Measurements from ENCODE around the gene FNIP2. TPM values are rescaled to one million over a fixed set of nuclear protein-coding genes. Genes with fewer than 3 reads are reported as not detected.
A peak's percentile ranks its signal among the peaks of the same experiment; 100 is the strongest.

The FNIP2 gene
- total RNA-seq, 1 experiment from 2014 or later = 35.3 TPM

GRCh38 chr4:158870282-158870625, 101.4 kb downstream of the FNIP2 start:
- Mint-ChIP-seq H3K27ac (ENCODE audit: unreplicated experiment) (no peak overlapping the region), H3K36me3 (ENCODE audit: insufficient read depth, unreplicated experiment) (peaks cover 19% of the 10 kb centered on the region), H3K4me1 (ENCODE audit: low read depth, unreplicated experiment) (peaks cover 10% of the 10 kb centered on the region), H3K9me3 (ENCODE audit: low read depth, unreplicated experiment) (no peaks in the 10 kb centered on the region), H3K4me3 (ENCODE audit: low read depth, unreplicated experiment) (no peak overlapping the region), H3K27me3 (ENCODE audit: unreplicated experiment) (no peaks in the 10 kb centered on the region)
- CTCF ChIA-PET = no interaction called here
- BruUV-seq (replicated peaks) = no TSS peak
- no peak for TF ChIP-seq CTCF (IDR thresholded peaks at IDR 0.05; ENCODE audit: unreplicated experiment)
- intact Hi-C loops (cut with micrococcal nuclease; ENCODE audit: unreplicated experiment) = loop anchor here (5.0 kb wide), 2 partner anchors 307 to 332 kb away; no protein-coding TSS in a partner anchor
- DNase-seq = no peak

GRCh38 chr4:158870626-158871334, 102.0 kb downstream of the FNIP2 start:
- CTCF ChIA-PET = no interaction called here
- Mint-ChIP-seq H3K36me3 (ENCODE audit: insufficient read depth, unreplicated experiment) (peaks cover 19% of the 10 kb centered on the region), H3K27ac (ENCODE audit: unreplicated experiment) (no peak overlapping the region), H3K4me1 (ENCODE audit: low read depth, unreplicated experiment) (peaks cover 10% of the 10 kb centered on the region), H3K4me3 (ENCODE audit: low read depth, unreplicated experiment) (no peak overlapping the region), H3K9me3 (ENCODE audit: low read depth, unreplicated experiment) (no peaks in the 10 kb centered on the region), H3K27me3 (ENCODE audit: unreplicated experiment) (no peaks in the 10 kb centered on the region)
- no peak for TF ChIP-seq CTCF (IDR thresholded peaks at IDR 0.05; ENCODE audit: unreplicated experiment)
- intact Hi-C loops (cut with micrococcal nuclease; ENCODE audit: unreplicated experiment) = loop anchor here (5.0 kb wide), 2 partner anchors 307 to 332 kb away; no protein-coding TSS in a partner anchor
- DNase-seq = no peak
- no TSS peak for BruUV-seq (replicated peaks)

GRCh38 chr4:158871335-158871724, 102.5 kb downstream of the FNIP2 start:
- H3K4me1 Mint-ChIP-seq (ENCODE audit: low read depth, unreplicated experiment) = peaks cover 10% of the 10 kb centered on the region
- DNase-seq = no peak
- CTCF ChIA-PET = no interaction called here
- intact Hi-C loops (cut with micrococcal nuclease; ENCODE audit: unreplicated experiment) = loop anchor here (5.0 kb wide), 2 partner anchors 306 to 331 kb away; no protein-coding TSS in a partner anchor
- peaks cover 19% of the 10 kb centered on the region for H3K36me3 Mint-ChIP-seq (ENCODE audit: insufficient read depth, unreplicated experiment)
- BruUV-seq (replicated peaks) = no TSS peak
- no peak overlapping the region for H3K4me3 Mint-ChIP-seq (ENCODE audit: low read depth, unreplicated experiment)
- TF ChIP-seq CTCF (IDR thresholded peaks at IDR 0.05; ENCODE audit: unreplicated experiment) = no peak
- no peaks in the 10 kb centered on the region for H3K27me3 Mint-ChIP-seq (ENCODE audit: unreplicated experiment)
- no peak overlapping the region for H3K27ac Mint-ChIP-seq (ENCODE audit: unreplicated experiment)
- H3K9me3 Mint-ChIP-seq (ENCODE audit: low read depth, unreplicated experiment) = no peaks in the 10 kb centered on the region

- Mint-ChIP-seq H3K4me3 (ENCODE audit: low read depth, unreplicated experiment) (no peak overlapping the region), H3K36me3 (ENCODE audit: insufficient read depth, unreplicated experiment) (peaks cover 15% of the 10 kb centered on the region), H3K27ac (ENCODE audit: unreplicated experiment) (no peak overlapping the region), H3K27me3 (ENCODE audit: unreplicated experiment) (no peaks in the 10 kb centered on the region), H3K9me3 (ENCODE audit: low read depth, unreplicated experiment) (no peaks in the 10 kb centered on the region), H3K4me1 (ENCODE audit: low read depth, unreplicated experiment) (peaks cover 10% of the 10 kb centered on the region)
- DNase-seq = peak; percentile 2
- BruUV-seq (replicated peaks) = no TSS peak
- CTCF ChIA-PET = no interaction called here
- intact Hi-C loops (cut with micrococcal nuclease; ENCODE audit: unreplicated experiment) = loop anchor here (5.0 kb wide), 2 partner anchors 303 to 328 kb away; no protein-coding TSS in a partner anchor
- no peak for TF ChIP-seq CTCF (IDR thresholded peaks at IDR 0.05; ENCODE audit: unreplicated experiment)
These were observed 105.1 kb downstream of the FNIP2 start for GRCh38 chr4:158873795-158874401.

All from Calu3 (cell line).